Adipocyte (in vitro differentiated cells): ENCODE data around the gene TEX19.

Source experiments
- DNase-seq: peaks from one replicate; pipeline ENCODE4 v3.0.0-alpha.2; 2015; ENCODE audit warnings: low read depth
- H3K27me3 ChIP-seq: replicated peaks from 2 replicates; pipeline ENCODE4 v1.7.0; 2013; ENCODE audit warnings: mild to moderate bottlenecking, low read length, moderate library complexity; ENCODE audit not compliant: control insufficient read depth, insufficient read depth
- H3K36me3 ChIP-seq: 2 replicates; pipeline ENCODE4 v1.7.0; 2013; ENCODE audit warnings: low read length, mild to moderate bottlenecking, moderate library complexity; ENCODE audit not compliant: control insufficient read depth, insufficient read depth, severe bottlenecking
- H3K4me1 ChIP-seq: 2 replicates; pipeline ENCODE4 v1.7.0; 2013; ENCODE audit warnings: mild to moderate bottlenecking, low read length, moderate library complexity; ENCODE audit not compliant: control insufficient read depth, insufficient read depth
- H3K4me3 ChIP-seq: 2 replicates; pipeline ENCODE4 v1.7.0; 2013; ENCODE audit warnings: mild to moderate bottlenecking, low read length, moderate library complexity
- H3K9ac ChIP-seq: 2 replicates; pipeline ENCODE4 v1.7.0; 2013; ENCODE audit warnings: mild to moderate bottlenecking, low read length, moderate library complexity
- H3K9me3 ChIP-seq: 2 replicates; pipeline ENCODE4 v1.7.0; 2013; ENCODE audit warnings: mild to moderate bottlenecking, low read length, moderate library complexity; ENCODE audit not compliant: control insufficient read depth

TEX19 gene

DNA sequence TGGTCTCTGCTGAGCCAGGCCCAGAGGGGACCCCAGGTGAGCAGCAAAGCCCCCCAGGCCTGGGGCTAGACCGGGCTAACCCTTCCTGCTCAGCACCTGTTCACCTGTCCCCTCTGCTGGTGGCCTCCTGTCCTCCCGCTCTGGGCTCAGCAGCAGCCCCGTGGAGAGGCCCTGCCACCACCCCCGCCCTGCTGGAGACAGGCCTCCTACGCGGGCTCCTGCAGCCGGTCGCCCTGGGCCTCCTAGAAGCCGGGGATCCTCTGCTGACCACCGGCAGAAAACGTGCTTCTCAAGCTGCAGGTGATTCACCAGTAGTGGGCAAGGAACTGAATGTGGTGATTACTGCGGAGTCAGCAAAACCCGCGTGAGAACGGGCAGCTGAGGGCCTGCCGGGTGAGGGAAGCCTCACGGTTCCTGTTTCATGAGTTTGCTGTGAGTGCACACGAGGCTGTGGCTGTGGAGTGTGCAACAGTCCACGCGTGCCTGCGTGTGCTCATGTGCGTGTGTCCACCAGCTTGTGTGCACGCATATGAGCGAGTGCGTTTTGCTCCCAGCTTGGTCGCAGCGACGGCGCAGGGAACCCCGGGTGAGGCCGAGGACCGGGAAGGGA lies 26.3 kb upstream of the TEX19 start:
- no peaks in the 10 kb centered on the region for H3K36me3 ChIP-seq
- H3K9me3 ChIP-seq = no peaks in the 10 kb centered on the region
- peaks cover 35% of the 10 kb centered on the region for H3K4me1 ChIP-seq
- H3K27me3 ChIP-seq = no peaks in the 10 kb centered on the region
- H3K9ac ChIP-seq = peak overlapping the region; percentile 65
- DNase-seq = peak; percentile 65
- H3K4me3 ChIP-seq = peak overlapping the region; percentile 77

DNA sequence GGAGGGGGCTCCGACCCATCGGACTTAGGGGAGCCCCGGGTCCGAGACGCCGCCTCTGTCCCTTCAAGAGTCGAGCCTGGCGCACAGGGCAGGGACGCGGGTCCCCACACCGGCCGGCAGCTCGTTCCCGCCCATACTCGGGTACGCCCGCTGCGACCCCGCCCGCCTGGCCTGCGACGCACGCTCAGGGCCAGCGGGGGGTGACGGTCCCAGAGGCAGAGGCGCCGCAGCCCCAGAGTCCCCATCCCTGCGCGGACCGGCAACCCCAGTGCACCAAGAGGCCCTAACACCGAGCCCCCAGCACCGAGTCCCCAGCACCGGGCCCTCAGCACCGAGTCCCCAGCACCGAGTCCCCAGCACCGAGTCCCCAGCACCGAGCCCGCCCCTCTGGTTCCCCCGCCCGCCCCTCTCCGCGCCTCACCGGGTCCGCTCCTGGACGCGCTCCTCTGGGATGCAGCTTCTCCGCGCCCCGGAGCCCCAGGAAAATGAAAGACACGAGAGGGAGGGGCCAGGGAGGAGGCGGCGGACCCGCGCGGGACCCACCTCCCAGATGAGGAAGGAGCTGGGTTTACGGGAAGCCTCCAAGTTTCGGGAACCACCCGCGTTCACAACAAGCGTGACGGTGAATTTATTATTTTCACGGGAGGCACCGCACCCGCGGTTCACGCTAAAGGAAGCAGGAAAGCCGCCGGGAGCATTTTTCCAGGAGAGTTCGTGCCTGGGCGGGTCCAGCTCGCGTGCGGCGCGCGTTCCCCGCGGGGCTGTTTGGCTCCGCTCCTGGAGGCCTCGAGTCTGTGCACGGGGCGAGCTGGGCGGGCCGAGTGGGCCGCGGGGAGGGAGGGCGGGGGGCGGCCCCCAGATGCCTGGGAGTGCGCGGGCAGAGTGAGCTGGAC lies 25.5 kb upstream of the TEX19 start, which contains the start of gene SECTM1:
SECTM1 (minus strand) TSS at position 488 of the 893 bp plus-strand sequence. CDS start 6,526 bp downstream, outside the sequence.
- Histone ChIP-seq H3K4me3 (peak within 1 kb of the TSS; percentile 77), H3K9me3 (no peaks in the 10 kb centered on the region), H3K36me3 (no peaks in the 10 kb centered on the region), H3K9ac (peak within 1 kb of the TSS; percentile 78), H3K27me3 (no peaks in the 10 kb centered on the region), H3K4me1 (peaks cover 36% of the 10 kb centered on the region)
- DNase-seq = peak; percentile 92

DNA sequence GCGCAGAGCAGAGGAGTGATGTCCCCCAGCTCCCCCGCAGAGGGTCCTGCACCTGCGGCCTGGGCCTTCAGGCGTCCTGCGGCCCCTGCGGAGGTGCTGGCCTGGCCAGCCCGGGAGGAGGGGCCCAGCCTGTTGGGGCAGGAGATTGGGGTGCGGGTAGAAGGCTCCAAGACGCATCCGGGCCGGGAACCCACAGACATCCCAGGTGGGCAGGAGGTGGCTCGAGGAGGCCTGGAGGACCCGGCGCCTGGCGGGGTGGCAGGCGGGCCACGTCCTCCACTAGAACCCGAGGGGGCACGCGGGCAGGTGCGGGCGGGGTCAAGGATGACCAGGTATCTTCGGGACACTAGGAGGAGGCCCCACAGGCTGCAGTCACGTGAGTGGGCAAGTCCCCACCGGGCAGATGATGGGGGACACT lies 24.8 kb upstream of the TEX19 start:
- Histone ChIP-seq H3K36me3 (no peaks in the 10 kb centered on the region), H3K9ac (peak overlapping the region; percentile 27), H3K27me3 (no peaks in the 10 kb centered on the region), H3K4me3 (peak overlapping the region; percentile 77), H3K4me1 (peaks cover 42% of the 10 kb centered on the region), H3K9me3 (no peaks in the 10 kb centered on the region)
- DNase-seq = no peak

DNA sequence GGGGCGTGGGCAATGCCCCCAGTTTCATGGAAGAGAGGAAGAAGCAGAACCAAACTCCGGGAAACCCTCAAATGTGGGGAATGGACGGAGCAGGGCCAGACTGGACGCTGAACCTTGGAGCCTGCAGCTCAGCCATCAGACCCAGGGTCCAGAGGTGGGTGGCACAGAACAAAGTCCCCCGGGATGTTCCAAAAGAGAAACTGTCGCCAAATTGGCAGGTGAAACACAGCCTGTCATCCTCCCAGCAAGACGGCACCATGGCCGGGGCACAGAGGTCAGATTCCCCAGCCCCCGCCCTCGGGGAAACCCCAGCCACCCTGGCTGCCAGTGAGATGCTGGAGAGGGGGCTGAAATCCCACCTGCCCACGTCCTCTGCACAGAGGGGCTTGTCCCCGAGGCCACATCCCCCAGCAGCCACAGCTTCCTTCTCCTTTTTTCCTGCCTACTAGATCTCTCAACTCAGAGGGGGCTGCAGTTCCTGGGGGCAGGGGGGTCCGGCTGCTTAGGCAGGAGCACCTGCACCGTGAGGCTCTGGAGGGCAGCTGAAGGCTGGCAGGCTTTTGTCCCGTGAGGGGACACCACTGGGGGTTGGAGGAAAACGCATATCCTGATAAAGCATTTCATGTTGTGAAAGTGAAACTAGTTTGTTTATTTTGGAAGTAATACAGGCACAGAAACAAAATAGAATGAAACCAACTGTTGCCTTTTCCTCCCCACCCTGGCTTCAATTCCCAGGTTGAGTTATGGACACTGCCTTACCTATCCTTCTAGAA lies 24.2 kb upstream of the TEX19 start:
- H3K9ac ChIP-seq = peak overlapping the region; percentile 27
- H3K36me3 ChIP-seq = no peaks in the 10 kb centered on the region
- DNase-seq = peak; percentile 70
- H3K4me1 ChIP-seq = peaks cover 46% of the 10 kb centered on the region
- H3K9me3 ChIP-seq = no peaks in the 10 kb centered on the region
- no peaks in the 10 kb centered on the region for H3K27me3 ChIP-seq
- peak overlapping the region; percentile 77 for H3K4me3 ChIP-seq

DNA sequence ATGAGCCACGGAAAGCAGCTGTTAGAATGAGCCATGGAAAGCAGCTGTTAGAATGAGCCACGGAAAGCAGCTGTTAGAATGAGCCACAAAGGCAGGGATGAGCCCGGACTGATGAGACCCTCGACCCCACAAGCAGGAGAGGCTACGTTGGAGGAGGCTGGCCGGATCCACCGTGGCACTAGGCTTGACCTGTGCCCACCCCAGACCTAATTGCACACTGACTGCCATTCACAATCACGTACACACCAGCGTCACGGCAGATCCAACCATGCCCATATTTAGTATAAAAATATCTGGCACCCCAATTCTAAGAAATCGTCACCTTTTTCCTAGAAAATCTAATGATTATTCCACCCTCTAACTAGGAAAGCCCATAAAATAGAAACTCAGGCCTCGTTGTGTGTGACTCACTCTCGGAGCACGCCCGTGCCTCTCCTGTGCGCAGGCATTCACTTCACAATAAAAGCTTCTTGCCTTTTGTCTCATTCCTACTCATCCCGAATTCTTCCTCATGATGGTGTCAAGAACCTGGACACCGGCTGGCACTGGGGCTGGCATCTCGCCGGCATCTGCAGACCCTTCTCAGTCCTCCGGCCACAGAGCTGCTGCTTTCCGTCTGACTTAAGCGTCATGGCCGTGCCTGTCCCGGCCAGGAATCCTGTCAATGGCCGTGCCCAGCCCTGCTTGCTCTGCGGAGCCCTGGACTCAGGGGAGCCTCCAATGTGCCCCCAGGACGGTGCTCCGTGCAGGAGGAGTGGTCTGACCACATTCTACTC lies 20.0 kb upstream of the TEX19 start:
- peak; percentile 68 for DNase-seq
- Histone ChIP-seq H3K4me3 (peak overlapping the region; percentile 75), H3K36me3 (no peaks in the 10 kb centered on the region), H3K27me3 (peaks cover 10% of the 10 kb centered on the region), H3K9ac (peak overlapping the region; percentile 65), H3K9me3 (peaks cover 13% of the 10 kb centered on the region), H3K4me1 (peaks cover 26% of the 10 kb centered on the region)

DNA sequence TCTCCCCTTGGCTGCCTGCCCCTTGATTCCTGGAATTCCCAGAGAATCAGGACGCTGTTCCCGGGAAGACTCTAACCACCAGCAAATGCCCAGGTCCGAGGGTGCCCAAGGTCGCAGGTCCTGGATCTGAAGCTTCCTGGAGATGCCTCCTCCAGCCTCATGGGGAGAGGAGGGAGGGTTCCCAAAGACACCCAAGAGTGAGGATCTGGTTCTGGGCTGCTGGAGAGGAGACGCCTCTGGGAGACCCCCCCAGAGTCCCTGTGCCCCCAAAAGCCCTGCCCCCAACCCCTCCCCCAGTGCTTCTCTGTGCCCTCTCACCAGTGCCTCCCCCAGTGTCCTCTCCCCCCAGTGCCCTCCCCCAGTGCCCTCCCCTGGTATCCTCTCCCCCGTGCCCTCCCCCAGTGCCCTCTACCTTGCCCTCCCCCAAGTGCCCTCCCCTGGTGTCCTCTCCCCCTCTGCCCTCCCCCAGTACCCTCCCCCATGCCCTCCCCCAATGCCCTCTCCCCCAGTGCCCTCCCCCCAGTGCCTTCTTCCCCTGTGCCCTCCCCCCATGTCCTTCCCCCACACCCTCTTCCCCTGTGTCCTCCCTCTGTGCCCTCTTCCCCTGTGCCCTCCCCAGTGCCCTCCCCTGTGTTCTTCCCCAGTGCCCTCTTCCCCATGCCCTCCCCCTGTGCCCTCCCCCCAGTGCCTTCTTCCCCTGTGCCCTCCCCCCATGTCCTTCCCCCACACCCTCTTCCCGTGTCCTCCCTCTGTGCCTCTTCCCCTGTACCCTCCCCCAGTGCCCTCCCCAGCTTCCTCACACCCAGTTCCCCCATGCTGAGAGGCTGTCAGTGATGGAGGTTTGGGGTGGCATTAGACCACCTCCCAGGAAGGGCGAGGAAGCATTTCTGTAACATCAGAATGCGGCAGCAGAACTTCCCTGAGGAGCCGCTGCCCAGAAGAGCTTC lies 19.1 kb upstream of the TEX19 start:
- H3K4me1 ChIP-seq = peaks cover 17% of the 10 kb centered on the region
- H3K27me3 ChIP-seq = peaks cover 10% of the 10 kb centered on the region
- H3K36me3 ChIP-seq = no peaks in the 10 kb centered on the region
- H3K4me3 ChIP-seq = peak overlapping the region; percentile 75
- H3K9ac ChIP-seq = peak overlapping the region; percentile 62
- peaks cover 13% of the 10 kb centered on the region for H3K9me3 ChIP-seq
- DNase-seq = no peak

DNA sequence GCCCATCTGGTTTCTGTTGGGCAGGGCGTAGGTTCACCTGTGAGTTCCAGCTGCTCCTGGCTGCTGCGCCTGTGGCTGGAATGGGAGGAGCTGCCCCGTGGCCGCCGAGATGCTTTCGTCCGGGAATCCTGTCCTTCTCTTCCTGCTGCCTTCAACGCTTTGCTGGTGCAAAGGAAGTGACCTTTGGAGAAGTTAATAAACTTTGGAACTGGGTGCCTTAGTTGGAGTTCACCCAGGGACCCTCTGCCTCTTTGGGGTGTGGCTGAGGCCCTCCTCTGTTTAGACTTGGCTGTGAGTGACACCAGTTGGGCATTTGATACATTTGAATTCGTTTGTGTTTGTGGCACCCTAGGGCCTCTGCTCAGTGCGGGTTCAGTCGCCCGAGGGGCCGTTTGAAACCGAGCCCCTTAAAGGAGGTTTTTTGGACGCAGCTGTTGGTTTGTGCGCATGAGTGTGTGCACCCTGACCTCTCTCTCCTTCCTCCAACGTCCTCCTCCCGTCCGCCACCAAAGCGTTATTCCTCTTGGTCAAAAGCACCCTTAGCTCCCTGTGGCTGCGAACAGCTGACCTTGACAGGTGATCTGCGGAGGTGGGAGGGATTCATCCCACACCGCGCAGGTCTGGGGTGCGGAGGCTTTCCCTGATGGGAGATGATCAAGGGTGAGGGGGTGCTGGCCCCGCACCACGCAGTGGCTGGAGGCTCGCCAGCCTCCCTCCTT lies 16.5 kb upstream of the TEX19 start:
- H3K4me3 ChIP-seq = no peak overlapping the region
- H3K9me3 ChIP-seq = peaks cover 13% of the 10 kb centered on the region
- peaks cover 11% of the 10 kb centered on the region for H3K4me1 ChIP-seq
- peaks cover 10% of the 10 kb centered on the region for H3K27me3 ChIP-seq
- DNase-seq = no peak
- no peaks in the 10 kb centered on the region for H3K36me3 ChIP-seq
- no peak overlapping the region for H3K9ac ChIP-seq

DNA sequence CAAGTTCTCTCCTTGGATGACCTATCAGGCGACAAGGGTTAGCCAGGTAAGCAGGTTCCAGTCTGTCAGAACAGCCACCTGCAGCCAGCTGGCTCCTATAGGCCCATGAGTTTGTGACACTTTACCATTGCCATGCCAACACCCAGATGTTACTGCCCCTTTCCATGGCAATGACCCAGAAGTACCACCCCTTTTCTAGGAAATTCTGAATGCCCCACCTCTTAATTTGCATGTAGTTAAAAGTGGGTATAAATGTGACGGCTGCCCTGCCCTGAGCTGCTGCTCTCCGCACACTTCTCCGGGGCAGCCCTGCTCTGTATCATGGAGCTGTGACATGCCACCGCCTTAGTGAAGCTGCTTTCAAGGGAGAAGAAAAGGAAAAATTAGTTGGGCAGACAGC lies 15.5 kb upstream of the TEX19 start:
- peaks cover 10% of the 10 kb centered on the region for H3K4me1 ChIP-seq
- H3K9ac ChIP-seq = no peak overlapping the region
- H3K27me3 ChIP-seq = peaks cover 10% of the 10 kb centered on the region
- H3K36me3 ChIP-seq = no peaks in the 10 kb centered on the region
- DNase-seq = no peak
- peaks cover 13% of the 10 kb centered on the region for H3K9me3 ChIP-seq
- no peak overlapping the region for H3K4me3 ChIP-seq

DNA sequence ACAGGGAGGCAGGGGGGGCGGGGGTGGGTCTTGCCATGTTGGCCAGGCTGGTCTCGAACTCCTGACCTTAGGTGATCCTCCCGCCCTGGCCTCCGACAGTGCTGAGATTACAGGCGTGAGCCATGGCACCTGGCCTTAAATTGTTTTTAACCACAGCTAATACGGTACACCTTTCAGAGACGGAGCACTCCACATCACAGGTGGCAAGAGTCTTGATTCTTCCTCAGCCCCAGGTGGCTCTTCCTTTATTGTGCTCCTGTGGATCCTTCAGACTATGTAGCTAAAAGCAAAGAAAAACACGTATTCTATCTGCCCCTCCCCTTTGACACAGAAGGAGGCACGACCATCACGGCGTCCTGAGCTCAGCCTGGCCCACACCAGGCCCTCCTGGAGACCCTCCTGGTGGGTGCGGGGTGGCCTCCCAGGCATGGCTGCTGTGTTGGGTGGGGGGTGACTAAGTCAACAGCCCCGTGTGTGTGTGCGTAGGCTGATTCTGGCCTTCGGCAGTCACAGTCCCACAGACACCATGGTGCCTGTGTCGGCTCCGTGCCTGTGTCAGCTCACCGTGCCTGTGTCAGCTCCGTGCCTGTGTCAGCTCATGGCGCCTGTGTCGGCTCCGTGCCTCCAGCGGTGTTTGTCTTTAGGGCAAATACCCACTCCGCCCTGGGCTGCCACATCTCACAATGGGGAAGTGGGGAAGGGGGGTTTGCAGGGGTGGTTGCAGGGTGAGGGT lies 14.7 kb upstream of the TEX19 start:
- DNase-seq = no peak
- Histone ChIP-seq H3K9ac (no peak overlapping the region), H3K4me3 (no peak overlapping the region), H3K36me3 (no peaks in the 10 kb centered on the region), H3K4me1 (peaks cover 8% of the 10 kb centered on the region), H3K27me3 (peaks cover 10% of the 10 kb centered on the region), H3K9me3 (peaks cover 13% of the 10 kb centered on the region)
